IMR-90 (cell line): ENCODE results near the gene IFT81. TPM values are rescaled to one million over a fixed set of nuclear protein-coding genes. Genes with fewer than 3 reads are reported as not detected.
A peak's percentile ranks its signal among the peaks of the same experiment; 100 is the strongest.

ENCODE experiments used
- ATAC-seq: fragments of 200-7000 bp; cut with Tn5 transposase; 2 replicates; pipeline ENCODE4 v1.9.1; 2020; ENCODE audit warnings: low read depth, mild to moderate bottlenecking, moderate library complexity
- BruUV-seq: library from RNA; stranded (reverse); fragments of 400-500 nt; replicated peaks from 2 replicates; lab custom pipeline; 2021; lab: Mats Ljungman, UMichigan
- CTCF ChIA-PET: fragments of 300-600 bp; formaldehyde crosslinking; extraction: SDS; loops from one replicate; lab custom pipeline; 2021; ENCODE audit warnings: antibody characterized with exemption; lab: Yijun Ruan, JAX
- POLR2A ChIA-PET: fragments of 300-600 bp; sonication (Branson Sonifier 250); formaldehyde crosslinking; loops from one replicate; lab custom pipeline; 2022; ENCODE audit warnings: antibody characterized with exemption; ENCODE audit not compliant: unreplicated experiment; lab: Charles Lee
- DNase-seq: peaks from one replicate; pipeline ENCODE4 v3.0.0; 2013
- H2AFZ ChIP-seq: replicated peaks from 2 replicates; pipeline ENCODE3; 2013; ENCODE audit warnings: low read length, mild to moderate bottlenecking; ENCODE audit not compliant: poor library complexity
- H2AK5ac ChIP-seq: 2 replicates; pipeline ENCODE4 v1.6.1; 2013; ENCODE audit warnings: low read depth, low read length, inconsistent platforms
- H2AK9ac ChIP-seq: replicated peaks from 2 replicates; pipeline ENCODE3; 2013; ENCODE audit warnings: mild to moderate bottlenecking, low read depth, low read length, moderate library complexity; ENCODE audit not compliant: poor library complexity
- H2BK120ac ChIP-seq: 2 replicates; pipeline ENCODE4 v1.6.1; 2013; ENCODE audit warnings: low read depth, low read length, inconsistent platforms
- H2BK15ac ChIP-seq: 3 replicates; pipeline ENCODE4 v1.6.1; 2013; ENCODE audit warnings: low read depth, low read length, inconsistent platforms
- H2BK20ac ChIP-seq: 2 replicates; pipeline ENCODE4 v1.6.1; 2013; ENCODE audit warnings: low read depth, mild to moderate bottlenecking, inconsistent platforms, low read length, moderate library complexity
- H2BK5ac ChIP-seq: 2 replicates; pipeline ENCODE4 v1.6.1; 2013; ENCODE audit warnings: mild to moderate bottlenecking, low read depth, low read length, inconsistent platforms; ENCODE audit not compliant: poor library complexity, severe bottlenecking
- H3K14ac ChIP-seq: replicated peaks from 2 replicates; pipeline ENCODE4 v1.6.1; 2013; ENCODE audit warnings: low read depth, low read length, inconsistent platforms
- H3K18ac ChIP-seq: 2 replicates; pipeline ENCODE4 v1.6.1; 2013; ENCODE audit warnings: low read depth, low read length, control low read depth
- H3K23ac ChIP-seq: 2 replicates; pipeline ENCODE4 v1.6.1; 2013; ENCODE audit warnings: low read depth, low read length, inconsistent platforms
- H3K27ac ChIP-seq: 2 replicates; pipeline ENCODE4 v1.5.1; 2013; ENCODE audit warnings: mild to moderate bottlenecking, control low read depth, low read length; ENCODE audit not compliant: insufficient read depth
- H3K27me3 ChIP-seq: 2 replicates; pipeline ENCODE4 v1.6.1; 2013; ENCODE audit warnings: low read length; ENCODE audit not compliant: control insufficient read depth, insufficient read depth
- H3K36me3 ChIP-seq: 2 replicates; pipeline ENCODE4 v1.6.1; 2013; ENCODE audit warnings: low read length, mixed read lengths; ENCODE audit not compliant: control insufficient read depth, insufficient read depth
- H3K4ac ChIP-seq: 2 replicates; pipeline ENCODE4 v1.6.1; 2013; ENCODE audit warnings: low read depth, low read length, inconsistent platforms
- H3K4me1 ChIP-seq: 2 replicates; pipeline ENCODE4 v1.6.1; 2013; ENCODE audit warnings: low read length, mixed read lengths; ENCODE audit not compliant: control insufficient read depth, insufficient read depth
- H3K4me2 ChIP-seq: 2 replicates; pipeline ENCODE4 v1.6.1; 2013; ENCODE audit warnings: low read depth, mild to moderate bottlenecking, control low read depth, low read length, moderate library complexity
- H3K4me3 ChIP-seq: 2 replicates; pipeline ENCODE4 v1.5.1; 2013; ENCODE audit warnings: low read depth, mild to moderate bottlenecking, control low read depth, low read length, moderate library complexity; ENCODE audit not compliant: insufficient read depth
- H3K56ac ChIP-seq: 2 replicates; pipeline ENCODE4 v1.6.1; 2013; ENCODE audit warnings: low read length, inconsistent platforms; ENCODE audit not compliant: insufficient read depth; ENCODE audit errors: extremely low read depth
- H3K79me1 ChIP-seq, 2 experiments: 2 replicates each; pipeline ENCODE4 v1.6.1; 2013; ENCODE audit warnings: low read length in 2 of 2, inconsistent platforms in 1 of 2, low read depth in 1 of 2
- H3K9ac ChIP-seq: 2 replicates; pipeline ENCODE4 v1.6.1; 2013; ENCODE audit warnings: low read depth, low read length, control low read depth
- H3K9me1 ChIP-seq: 2 replicates; pipeline ENCODE4 v1.6.1; 2013; ENCODE audit warnings: low read length, inconsistent platforms; ENCODE audit not compliant: insufficient read depth
- H3K9me3 ChIP-seq: 2 replicates; pipeline ENCODE4 v1.6.1; 2013; ENCODE audit warnings: low read length; ENCODE audit not compliant: control insufficient read depth, insufficient read depth
- H4K20me1 ChIP-seq: 2 replicates; pipeline ENCODE4 v1.6.1; 2013; ENCODE audit warnings: low read length, inconsistent platforms; ENCODE audit not compliant: insufficient read depth
- H4K5ac ChIP-seq: 2 replicates; pipeline ENCODE4 v1.6.1; 2013; ENCODE audit warnings: mild to moderate bottlenecking, low read depth, low read length, control low read depth
- H4K8ac ChIP-seq, 2 experiments: 2 replicates each; pipeline ENCODE4 v1.6.1; 2013; ENCODE audit warnings: low read depth in 2 of 2, low read length in 2 of 2, control low read depth in 1 of 2, inconsistent platforms in 1 of 2
- H4K91ac ChIP-seq: 2 replicates; pipeline ENCODE4 v1.6.1; 2013; ENCODE audit warnings: low read depth, low read length, inconsistent platforms; ENCODE audit not compliant: insufficient read depth
- BHLHE40 ChIP-seq: fragments of 150-350 bp; IDR thresholded peaks from 2 replicates; pipeline ENCODE4 v1.6.1; 2016; ENCODE audit warnings: mild to moderate bottlenecking, low read depth, low read length
- CHD1 ChIP-seq: IDR thresholded peaks from 2 replicates; pipeline ENCODE4 v1.6.1; 2012; ENCODE audit warnings: low read depth, low read length, improper control_type of control experiment
- FOS ChIP-seq: fragments of 150-350 bp; IDR thresholded peaks from 2 replicates; pipeline ENCODE4 v1.6.1; 2016; ENCODE audit warnings: low read depth, low read length
- MAFK ChIP-seq: IDR thresholded peaks from 2 replicates; pipeline ENCODE4 v1.6.1; 2012; ENCODE audit warnings: low read depth, low read length, improper control_type of control experiment
- MAZ ChIP-seq: IDR thresholded peaks from 2 replicates; pipeline ENCODE4 v1.6.1; 2012; ENCODE audit warnings: low read depth, mild to moderate bottlenecking, low read length, improper control_type of control experiment, moderate library complexity, borderline replicate concordance
- MXI1 ChIP-seq: IDR thresholded peaks from 2 replicates; pipeline ENCODE4 v1.6.1; 2012; ENCODE audit warnings: low read depth, mild to moderate bottlenecking, low read length, moderate library complexity, borderline replicate concordance
- NFE2L2 ChIP-seq: fragments of 150-350 bp; IDR thresholded peaks from 2 replicates; pipeline ENCODE4 v1.6.1; 2016; ENCODE audit warnings: low read depth, mild to moderate bottlenecking, low read length
- RAD21 ChIP-seq: IDR thresholded peaks from 2 replicates; pipeline ENCODE4 v1.6.1; 2012; ENCODE audit warnings: low read length, improper control_type of control experiment
- RFX5 ChIP-seq: IDR thresholded peaks from 2 replicates; pipeline ENCODE4 v1.8.0; 2012; ENCODE audit warnings: low read depth, mild to moderate bottlenecking, low read length, moderate library complexity
- SMC3 ChIP-seq: fragments of 150-350 bp; IDR thresholded peaks from 2 replicates; pipeline ENCODE4 v1.6.1; 2016; ENCODE audit warnings: low read depth, mild to moderate bottlenecking, antibody characterized with exemption, low read length, moderate library complexity
- WGBS, 2 experiments: methylation state at CpG; one replicate each; pipeline versions ENCODE4 v1.1.5 to v1.1.7; 2013; ENCODE audit warnings: missing lambda C conversion rate in 2 of 2; ENCODE audit not compliant: insufficient read length in 1 of 2; ENCODE audit errors: extremely low coverage in 2 of 2; 5-methylcytosine and 5-hydroxymethylcytosine counted together
- dilution Hi-C: fragments of 300-500 bp; cut with HindIII; formaldehyde crosslinking; loops from one replicate; pipeline ENCODE4 v1.14.3; 2018; ENCODE audit warnings: low sequenced_read_pairs; ENCODE audit not compliant: unreplicated experiment
- in situ Hi-C: fragments of 300-500 bp; cut with MboI; formaldehyde crosslinking; loops from 3 replicates; pipeline ENCODE4 v1.14.3; 2019; ENCODE audit warnings: low sequenced_read_pairs, inconsistent platforms, mixed read lengths
- intact Hi-C: fragments of 100-400 bp; cut with micrococcal nuclease; formaldehyde crosslinking; loops from 2 replicates; pipeline ENCODE4 v1.10.0; 2022
- polyA plus RNA-seq, 3 experiments: library from polyadenylated mRNA; depleted of rRNA; stranded (reverse); fragments of >200 nt; gene quantifications; 2 replicates each; pipeline ENCODE4 v1.2.3, GENCODE V29; 2012; ENCODE audit warnings: low replicate concordance in 1 of 3
- total RNA-seq: library from RNA; depleted of rRNA; stranded (reverse); fragments of >200 nt; gene quantifications from 2 replicates; pipeline ENCODE4 v1.2.3, GENCODE V29; 2012
- TF ChIP-seq, protein P1 (sequence below): fragments of 150-350 bp; IDR thresholded peaks from 2 replicates; pipeline ENCODE4 v1.6.1; 2017; ENCODE audit warnings: mild to moderate bottlenecking, antibody characterized with exemption, low read length, low read depth
- TF ChIP-seq, protein P2 (sequence below): fragments of 150-350 bp; IDR thresholded peaks from 2 replicates; pipeline ENCODE4 v1.6.1; 2016; ENCODE audit warnings: low read depth, mild to moderate bottlenecking, low read length, moderate library complexity, borderline replicate concordance
- TF ChIP-seq, protein P3 (sequence below): conservative IDR thresholded peaks from 2 replicates; pipeline ENCODE4 v1.5.1; 2012; ENCODE audit warnings: mild to moderate bottlenecking, low read depth, low read length, improper control_type of control experiment

The IFT81 gene
- total and polyA plus RNA-seq, 2 of the 4 experiments (the other 2 are of a cell fraction), result 6.1 to 8.1 TPM

DNA sequence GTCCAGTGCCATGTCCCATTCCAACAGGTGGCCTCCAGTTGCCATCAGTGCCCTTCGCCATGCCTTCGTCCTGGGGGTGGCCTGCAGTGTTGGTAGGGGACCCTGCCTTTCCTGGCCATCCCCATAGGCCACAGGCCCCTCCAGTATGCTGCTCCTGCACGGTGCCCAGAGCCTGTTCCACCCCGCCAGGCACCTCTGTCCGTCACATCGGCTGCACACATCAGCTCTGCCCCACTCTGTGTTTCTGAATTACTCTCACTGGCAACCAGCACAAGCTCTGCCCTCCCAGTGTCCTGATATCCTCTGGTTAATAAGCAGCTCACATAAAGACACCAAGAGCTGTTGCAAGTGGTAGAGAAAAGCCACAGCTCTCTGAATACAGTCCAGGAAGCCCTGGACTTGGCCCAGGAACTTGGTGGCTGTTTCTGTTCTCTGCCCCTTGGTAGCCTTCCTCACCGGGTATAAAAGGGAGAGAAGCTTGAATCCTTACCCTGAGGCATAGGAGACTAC is 125.6 kb downstream of the IFT81 start:
- peak overlapping the region; percentile 74 for H3K4ac ChIP-seq
- peak overlapping the region; percentile 25; the same call in 1 of the 2 replicates for H3K27ac ChIP-seq
- H2AFZ ChIP-seq, result peak overlapping the region; percentile 17
- H2BK5ac ChIP-seq, result peak overlapping the region; percentile 6
- H4K91ac ChIP-seq, result no peak overlapping the region; the same call in 1 of the 2 replicates
- dilution Hi-C loops (no loop called here), intact Hi-C loops (no loop called here), in situ Hi-C loops (no loop called here)
- H4K20me1 ChIP-seq, result no peaks in the 10 kb centered on the region
- peaks cover 26% of the 10 kb centered on the region for H3K9me1 ChIP-seq
- H2AK5ac ChIP-seq, result peak overlapping the region; percentile 90; the same call in 1 of the 2 replicates
- 0 out of 4 replicates have a peak, but pooled peaks cover 0 to 4% of the 10 kb centered on the region in 2 experiments for H3K79me1 ChIP-seq
- TF ChIP-seq FOS, result no peak
- TF ChIP-seq NFE2L2, result no peak
- TF ChIP-seq MAZ, result no peak
- TF ChIP-seq RFX5, result no peak
- no peak for TF ChIP-seq MAFK
- TF ChIP-seq, protein P1, sequence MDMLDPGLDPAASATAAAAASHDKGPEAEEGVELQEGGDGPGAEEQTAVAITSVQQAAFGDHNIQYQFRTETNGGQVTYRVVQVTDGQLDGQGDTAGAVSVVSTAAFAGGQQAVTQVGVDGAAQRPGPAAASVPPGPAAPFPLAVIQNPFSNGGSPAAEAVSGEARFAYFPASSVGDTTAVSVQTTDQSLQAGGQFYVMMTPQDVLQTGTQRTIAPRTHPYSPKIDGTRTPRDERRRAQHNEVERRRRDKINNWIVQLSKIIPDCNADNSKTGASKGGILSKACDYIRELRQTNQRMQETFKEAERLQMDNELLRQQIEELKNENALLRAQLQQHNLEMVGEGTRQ, result no peak
- TF ChIP-seq SMC3, result no peak
- TF ChIP-seq BHLHE40, result no peak
- TF ChIP-seq CHD1, result no peak
- no peak for TF ChIP-seq RAD21
- TF ChIP-seq, protein P2, sequence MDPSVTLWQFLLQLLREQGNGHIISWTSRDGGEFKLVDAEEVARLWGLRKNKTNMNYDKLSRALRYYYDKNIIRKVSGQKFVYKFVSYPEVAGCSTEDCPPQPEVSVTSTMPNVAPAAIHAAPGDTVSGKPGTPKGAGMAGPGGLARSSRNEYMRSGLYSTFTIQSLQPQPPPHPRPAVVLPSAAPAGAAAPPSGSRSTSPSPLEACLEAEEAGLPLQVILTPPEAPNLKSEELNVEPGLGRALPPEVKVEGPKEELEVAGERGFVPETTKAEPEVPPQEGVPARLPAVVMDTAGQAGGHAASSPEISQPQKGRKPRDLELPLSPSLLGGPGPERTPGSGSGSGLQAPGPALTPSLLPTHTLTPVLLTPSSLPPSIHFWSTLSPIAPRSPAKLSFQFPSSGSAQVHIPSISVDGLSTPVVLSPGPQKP, result no peak
- TF ChIP-seq, protein P3, sequence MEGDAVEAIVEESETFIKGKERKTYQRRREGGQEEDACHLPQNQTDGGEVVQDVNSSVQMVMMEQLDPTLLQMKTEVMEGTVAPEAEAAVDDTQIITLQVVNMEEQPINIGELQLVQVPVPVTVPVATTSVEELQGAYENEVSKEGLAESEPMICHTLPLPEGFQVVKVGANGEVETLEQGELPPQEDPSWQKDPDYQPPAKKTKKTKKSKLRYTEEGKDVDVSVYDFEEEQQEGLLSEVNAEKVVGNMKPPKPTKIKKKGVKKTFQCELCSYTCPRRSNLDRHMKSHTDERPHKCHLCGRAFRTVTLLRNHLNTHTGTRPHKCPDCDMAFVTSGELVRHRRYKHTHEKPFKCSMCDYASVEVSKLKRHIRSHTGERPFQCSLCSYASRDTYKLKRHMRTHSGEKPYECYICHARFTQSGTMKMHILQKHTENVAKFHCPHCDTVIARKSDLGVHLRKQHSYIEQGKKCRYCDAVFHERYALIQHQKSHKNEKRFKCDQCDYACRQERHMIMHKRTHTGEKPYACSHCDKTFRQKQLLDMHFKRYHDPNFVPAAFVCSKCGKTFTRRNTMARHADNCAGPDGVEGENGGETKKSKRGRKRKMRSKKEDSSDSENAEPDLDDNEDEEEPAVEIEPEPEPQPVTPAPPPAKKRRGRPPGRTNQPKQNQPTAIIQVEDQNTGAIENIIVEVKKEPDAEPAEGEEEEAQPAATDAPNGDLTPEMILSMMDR, result no peak
- TF ChIP-seq MXI1, result no peak
- no peak for ATAC-seq
- H2BK120ac ChIP-seq, result peak overlapping the region; percentile 78; the same call in 1 of the 2 replicates
- no TSS peak for BruUV-seq
- H3K56ac ChIP-seq, result no peak overlapping the region
- peak overlapping the region; percentile 34; the same call in 1 of the 2 replicates for H3K23ac ChIP-seq
- H3K4me3 ChIP-seq, result no peak overlapping the region
- no peak overlapping the region for H3K4me2 ChIP-seq
- no peaks in the 10 kb centered on the region for H3K9me3 ChIP-seq
- peak overlapping the region; percentile 43 for H2BK20ac ChIP-seq
- H2BK15ac ChIP-seq, result peak overlapping the region; percentile 85; the same call in 2 of the 3 replicates
- H3K9ac ChIP-seq, result no peak overlapping the region
- H3K14ac ChIP-seq, result peak overlapping the region; percentile 74
- peak overlapping the region; percentile 3; the same call in 1 of the 2 replicates for H4K5ac ChIP-seq
- H3K4me1 ChIP-seq, result peaks cover 33% of the 10 kb centered on the region; the same call in 1 of the 2 replicates
- H4K8ac ChIP-seq, result peak overlapping the region; percentile 45 to 63; a peak in 3 of 4 replicates
- no peak for DNase-seq
- no peaks in the 10 kb centered on the region for H3K27me3 ChIP-seq
- peak overlapping the region; percentile 11; the same call in 1 of the 2 replicates for H3K18ac ChIP-seq
- peak overlapping the region; percentile 34 for H2AK9ac ChIP-seq
- 0 out of 2 replicates have a peak, but pooled peaks cover 2% of the 10 kb centered on the region for H3K36me3 ChIP-seq
- 100% methylated on average over 4 of the region's 7 CpGs; no CpG with 5 or more reads in 1 of the 2 experiments for WGBS, 2 experiments
- ChIA-PET CTCF (interaction anchor here (0.6 to 1.2 kb wide), 2 partner anchors 17 to 32 kb away, joined by 3 read pairs; no protein-coding TSS in a partner anchor), POLR2A (no interaction called here)
